Adipose tissue (tissue), 3 donors: ENCODE data around the gene FAM234B. TPM values are rescaled to one million over a fixed set of nuclear protein-coding genes. Genes with fewer than 3 reads are reported as not detected.
A peak's percentile ranks its signal among the peaks of the same experiment; 100 is the strongest.

Source experiments
- H3K27ac ChIP-seq: one replicate; pipeline ENCODE4 v1.5.1; 2013; ENCODE audit warnings: low read depth, low read length
- WGBS, 3 donors: extraction: QIAGEN DNeasy Blood & Tissue Kit; methylation state at CpG; one replicate each; pipeline ENCODE4 v1.1.7; 2013; 5-methylcytosine and 5-hydroxymethylcytosine counted together
- polyA plus RNA-seq, 3 donors: library from polyadenylated mRNA; stranded (reverse); fragments of 200-250 nt; gene quantifications; one replicate each; pipeline ENCODE4 v1.2.3, GENCODE V29; 2013
- donor health status: healthy with polysubstance abuse.
- donor health status: Bipolar disorder and iron deficiency.
- donor health status: healthy.

The FAM234B gene
- 1 to 10 TPM; 1.8 to 4.0 (median 2.3) TPM for polyA plus RNA-seq

GRCh38 chr12:13044002-13044905 is at the start of gene FAM234B:
Gene FAM234B, plus strand, starts transcription at chr12:13044381. Its CDS starts 23 bp downstream, at chr12:13044404.
- no peak within 1 kb of the TSS for H3K27ac ChIP-seq
- 2 to 3% (median 2%) methylated on average over 59 to 74 of the region's 74 CpGs for WGBS, 3 donors

GRCh38 chr12:12995088-12995487 is 49.1 kb upstream of the FAM234B start:
- H3K27ac ChIP-seq, result no peak overlapping the region
- 90 to 97% (median 92%) methylated on average over 3 of the region's 3 CpGs for WGBS, 3 donors

GRCh38 chr12:12996209-12996608 is 48.0 kb upstream of the FAM234B start:
- WGBS, 3 donors, result 34 to 79% (median 74%) methylated on average over 3 of the region's 3 CpGs
- H3K27ac ChIP-seq, result no peak overlapping the region

GRCh38 chr12:12997156-12997555 is 47.0 kb upstream of the FAM234B start:
- no peak overlapping the region for H3K27ac ChIP-seq
- 48 to 50% (median 49%) methylated on average over 3 of the region's 3 CpGs for WGBS, 3 donors

- 42 to 93% (median 62%) methylated on average over 2 of the region's 2 CpGs for WGBS, 3 donors
Observed at GRCh38 chr12:12997734-12998133, 46.4 kb upstream of the FAM234B start.

GRCh38 chr12:12998248-12998647 is 45.9 kb upstream of the FAM234B start:
- no peak overlapping the region for H3K27ac ChIP-seq
- WGBS, 3 donors, result 61 to 87% (median 85%) methylated on average over 4 of the region's 4 CpGs

More at GRCh38 chr12:12997734-12998133, 46.4 kb upstream of the FAM234B start:
- no peak overlapping the region for H3K27ac ChIP-seq

GRCh38 chr12:12999271-12999958 is 44.8 kb upstream of the FAM234B start:
- H3K27ac ChIP-seq, result peak overlapping the region; percentile 17
- whole genome bisulfite sequencing, 3 donors, result 9 to 17% (median 16%) methylated on average over 22 of the region's 22 CpGs

GRCh38 chr12:12999959-13000615 is 44.1 kb upstream of the FAM234B start, which contains the start of gene HEBP1:
Gene HEBP1, minus strand, starts transcription at chr12:13000265. Its CDS starts 151 bp downstream, at chr12:13000114.
- WGBS, 3 donors, result 1% methylated on average over 47 to 69 of the region's 69 CpGs
- peak within 1 kb of the TSS; percentile 17 for H3K27ac ChIP-seq

- WGBS, 3 donors, result 0 to 1% (median 0%) methylated on average over 16 of the region's 16 CpGs
- peak overlapping the region; percentile 1 for H3K27ac ChIP-seq
Observed at GRCh38 chr12:13000616-13000924, 43.6 kb upstream of the FAM234B start.

- WGBS, 3 donors, result 0 to 2% (median 1%) methylated on average over 68 to 82 of the region's 82 CpGs
- peak overlapping the region; percentile 1 for H3K27ac ChIP-seq
Observed at GRCh38 chr12:13000925-13001774, 43.0 kb upstream of the FAM234B start.

GRCh38 chr12:13001775-13002040 is 42.5 kb upstream of the FAM234B start:
- 39 to 53% (median 44%) methylated on average over 16 of the region's 16 CpGs for WGBS, 3 donors

GRCh38 chr12:13002301-13003097 is 41.7 kb upstream of the FAM234B start:
- no peak overlapping the region for H3K27ac ChIP-seq
- 96 to 97% (median 96%) methylated on average over 10 of the region's 10 CpGs for WGBS, 3 donors

More at GRCh38 chr12:13001775-13002040, 42.5 kb upstream of the FAM234B start:
- H3K27ac ChIP-seq, result no peak overlapping the region

- H3K27ac ChIP-seq, result no peak overlapping the region
- WGBS, 3 donors, result 67 to 76% (median 75%) methylated on average over 3 of the region's 3 CpGs
Observed at GRCh38 chr12:13004361-13004760, 39.8 kb upstream of the FAM234B start.

GRCh38 chr12:13004986-13005385 is 39.2 kb upstream of the FAM234B start:
- no peak overlapping the region for H3K27ac ChIP-seq
- WGBS, 3 donors, result 60 to 83% (median 71%) methylated on average over 3 of the region's 3 CpGs

- no peak overlapping the region for H3K27ac ChIP-seq
- 46 to 95% (median 93%) methylated on average over 2 of the region's 2 CpGs for WGBS, 3 donors
Observed at GRCh38 chr12:13005649-13006048, 38.5 kb upstream of the FAM234B start.

GRCh38 chr12:13007496-13008233 is 36.5 kb upstream of the FAM234B start:
- WGBS, 3 donors, result 92 to 96% (median 93%) methylated on average over 7 of the region's 7 CpGs
- no peak overlapping the region for H3K27ac ChIP-seq
